Measurements from ENCODE around the gene NCOA5.

DNA sequence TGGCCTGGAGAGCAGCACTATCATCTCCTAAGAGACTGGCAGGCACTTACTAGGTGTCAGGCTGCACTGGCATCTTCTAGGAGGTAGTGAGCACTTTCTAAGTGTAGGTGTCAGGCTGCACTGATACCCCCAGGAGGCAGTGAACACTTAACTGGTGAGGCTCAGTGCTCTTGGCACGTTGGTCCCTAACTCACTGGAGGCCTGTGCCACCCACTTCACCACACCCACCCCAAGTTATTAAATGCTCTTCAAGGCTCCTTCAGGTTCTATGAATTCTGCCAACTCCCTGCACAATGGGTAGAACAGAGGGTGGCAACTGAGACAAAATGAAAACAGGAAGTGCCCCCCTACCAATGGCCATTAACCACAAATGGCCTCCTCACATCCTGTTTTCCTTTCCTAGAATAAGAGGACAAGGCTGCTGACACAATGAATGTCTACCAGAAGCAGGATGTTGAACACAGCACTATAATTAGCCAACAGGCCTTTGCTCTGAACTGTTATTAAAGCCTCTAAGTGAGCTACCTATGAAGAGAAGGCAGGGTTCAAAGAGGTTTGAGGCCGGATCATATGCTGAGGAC, 29.4 kb downstream of the NCOA5 start:
- TF ChIP-seq, protein P1, sequence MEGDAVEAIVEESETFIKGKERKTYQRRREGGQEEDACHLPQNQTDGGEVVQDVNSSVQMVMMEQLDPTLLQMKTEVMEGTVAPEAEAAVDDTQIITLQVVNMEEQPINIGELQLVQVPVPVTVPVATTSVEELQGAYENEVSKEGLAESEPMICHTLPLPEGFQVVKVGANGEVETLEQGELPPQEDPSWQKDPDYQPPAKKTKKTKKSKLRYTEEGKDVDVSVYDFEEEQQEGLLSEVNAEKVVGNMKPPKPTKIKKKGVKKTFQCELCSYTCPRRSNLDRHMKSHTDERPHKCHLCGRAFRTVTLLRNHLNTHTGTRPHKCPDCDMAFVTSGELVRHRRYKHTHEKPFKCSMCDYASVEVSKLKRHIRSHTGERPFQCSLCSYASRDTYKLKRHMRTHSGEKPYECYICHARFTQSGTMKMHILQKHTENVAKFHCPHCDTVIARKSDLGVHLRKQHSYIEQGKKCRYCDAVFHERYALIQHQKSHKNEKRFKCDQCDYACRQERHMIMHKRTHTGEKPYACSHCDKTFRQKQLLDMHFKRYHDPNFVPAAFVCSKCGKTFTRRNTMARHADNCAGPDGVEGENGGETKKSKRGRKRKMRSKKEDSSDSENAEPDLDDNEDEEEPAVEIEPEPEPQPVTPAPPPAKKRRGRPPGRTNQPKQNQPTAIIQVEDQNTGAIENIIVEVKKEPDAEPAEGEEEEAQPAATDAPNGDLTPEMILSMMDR (IDR thresholded peaks at IDR 0.05; ENCODE audit: poor library complexity): no peak
- TF ChIP-seq EZH2 (IDR thresholded peaks at IDR 0.05; ENCODE audit: borderline replicate concordance): no peak
